GM18858 (cell line): Measurements from ENCODE around the gene CTAG1B.
"Not testable (repeated sequence)": the region's sequence is repeated elsewhere in the genome, so short reads cannot be mapped to it uniquely, and the experiment has no call there.

Source experiments
- ATAC-seq: cut with Tn5 transposase; IDR thresholded peaks from one replicate; pipeline ENCODE4 v1.9.1; 2021; ENCODE audit not compliant: unreplicated experiment

CTAG1B gene

DNA sequence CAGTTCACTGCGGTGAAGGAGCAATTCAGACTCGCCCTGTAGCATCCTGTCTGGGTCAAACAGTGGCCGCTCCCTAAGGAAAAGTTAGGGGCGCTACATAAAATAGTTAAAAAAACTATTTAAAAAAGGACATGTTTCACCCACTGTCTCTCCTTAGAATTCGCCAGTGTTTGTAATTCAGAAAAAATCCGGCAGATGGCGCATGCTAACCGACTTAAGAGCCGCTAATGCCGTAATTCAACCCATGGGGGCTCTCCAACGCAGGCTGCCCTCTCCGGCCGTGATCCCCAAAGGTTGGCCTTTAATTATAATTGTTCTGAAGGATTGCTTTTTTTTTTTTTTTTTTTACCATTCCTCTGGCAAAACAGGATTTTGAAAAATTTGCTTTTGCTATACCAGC lies 28.7 kb downstream of the CTAG1B start:
- not testable (repeated sequence) for ATAC-seq

DNA sequence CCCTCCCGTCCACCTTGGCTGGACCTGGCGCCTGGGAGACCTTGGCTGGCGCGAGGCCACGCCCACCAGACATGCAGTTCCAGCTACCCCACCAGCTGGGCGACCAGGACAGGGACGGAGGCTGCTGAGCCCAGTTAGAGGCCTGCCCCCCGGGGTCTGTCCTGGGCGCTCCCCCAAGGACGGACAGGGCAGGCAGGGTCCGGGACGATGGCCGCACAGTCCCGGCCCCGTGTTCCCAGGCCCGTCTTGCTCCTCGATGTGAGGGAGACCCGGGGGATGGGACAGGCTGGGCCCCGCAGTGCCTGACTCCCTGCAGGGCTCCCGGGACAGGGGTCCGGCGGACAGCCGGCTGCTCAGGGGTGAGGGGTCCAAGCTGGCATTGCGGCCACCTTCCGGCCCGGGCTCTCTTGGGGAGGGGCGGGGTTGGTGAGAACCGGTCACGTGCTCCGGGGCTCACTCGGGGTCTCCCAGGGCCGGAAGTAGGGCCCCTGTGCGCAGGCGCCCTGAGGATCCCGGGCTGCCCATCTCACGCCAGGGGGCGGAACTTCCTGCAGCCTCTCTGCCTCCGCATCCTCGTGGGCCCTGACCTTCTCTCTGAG lies 34.4 kb downstream of the CTAG1B start, which contains the start of gene CTAG1A:
Gene CTAG1A, plus strand, starts transcription at position 549 of the 599 bp plus-strand sequence. CDS start 74 bp downstream, outside the sequence.
- not testable (repeated sequence) for ATAC-seq

DNA sequence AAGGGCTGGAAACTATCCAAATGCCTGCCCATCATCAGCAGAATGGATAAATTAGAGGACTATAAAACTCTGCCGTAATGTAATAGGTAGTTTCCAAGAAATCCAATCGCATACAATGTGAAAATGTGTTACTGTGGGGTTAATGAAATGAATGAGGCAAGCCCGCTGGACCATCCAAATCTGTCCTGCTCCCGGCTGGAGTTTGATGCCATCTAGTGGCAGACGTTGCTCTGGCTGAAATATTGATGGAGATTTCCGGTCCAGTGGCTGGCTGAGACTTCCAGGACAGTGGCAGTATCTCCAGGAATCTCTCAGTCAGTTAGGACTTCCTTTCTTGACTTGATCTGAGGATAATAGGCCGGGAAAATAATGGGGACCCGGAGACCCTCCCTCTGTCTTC lies 36.1 kb downstream of the CTAG1B start:
- not testable (repeated sequence) for ATAC-seq

DNA sequence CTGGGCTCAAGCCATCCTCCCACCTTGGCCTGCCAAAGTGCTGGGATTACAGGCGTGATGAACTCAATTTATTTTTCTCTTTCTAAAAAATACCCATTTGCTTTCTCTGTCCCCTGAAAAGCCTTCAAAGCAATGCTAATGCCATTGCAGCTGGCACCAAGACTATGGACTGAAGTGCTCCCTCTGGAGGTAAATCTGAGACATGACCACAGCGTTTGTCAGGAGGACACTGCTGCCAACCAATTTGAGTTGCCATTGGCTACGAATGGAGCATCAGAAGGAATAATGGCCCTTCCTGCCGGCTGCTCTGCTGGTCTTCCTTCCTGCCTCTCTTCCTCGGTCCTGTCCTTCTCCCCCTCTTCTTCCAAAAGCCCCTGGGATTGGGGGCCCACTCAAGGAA lies 44.0 kb downstream of the CTAG1B start:
- not testable (repeated sequence) for ATAC-seq

DNA sequence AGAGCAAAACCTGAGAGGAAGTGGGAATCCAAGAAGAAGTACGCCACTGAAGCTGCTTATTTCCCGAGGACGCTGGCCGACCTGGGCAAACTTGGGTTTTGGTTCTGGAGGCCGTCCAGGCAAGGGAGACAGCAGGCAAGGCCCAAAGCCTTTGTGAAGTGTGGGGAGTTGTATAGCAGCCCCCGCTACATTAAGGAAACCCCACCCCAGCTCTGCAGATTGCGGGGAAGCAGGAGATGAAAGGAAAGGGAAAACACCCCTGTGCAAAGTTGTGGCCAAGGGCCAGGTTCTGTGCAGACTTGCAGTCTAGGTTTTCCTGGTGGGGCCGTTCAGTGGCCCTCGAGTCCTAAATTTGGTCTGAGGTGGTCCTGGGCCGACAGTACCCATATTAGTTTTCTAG lies 46.0 kb downstream of the CTAG1B start:
- ATAC-seq, result not testable (repeated sequence)

DNA sequence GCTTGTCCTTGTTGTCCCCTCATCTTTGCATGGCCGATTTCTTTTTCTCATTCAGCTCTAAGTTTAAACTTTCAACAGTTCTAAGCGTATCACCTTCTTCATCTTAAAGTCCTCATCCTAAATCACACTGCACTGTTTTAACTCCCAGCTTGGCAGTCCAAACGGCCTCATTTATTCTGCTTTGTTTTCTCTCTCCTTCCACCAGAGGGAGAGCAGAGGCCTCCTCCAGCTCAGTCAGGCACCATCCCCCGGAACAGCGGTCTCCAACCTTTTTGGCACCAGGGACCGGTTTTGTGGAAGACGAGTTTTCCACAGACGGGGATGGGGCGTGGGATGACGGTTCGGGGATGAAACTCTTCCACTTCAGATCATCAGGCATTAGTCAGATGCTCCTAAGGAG lies 48.7 kb downstream of the CTAG1B start:
- ATAC-seq, result not testable (repeated sequence)
